SK-N-MC (cell line): Measurements from ENCODE around the gene TRHDE.

Experiments used
- EZH2 ChIP-seq: fragments of 200-600 bp; sonication (generic); IDR thresholded peaks from one replicate; pipeline ENCODE4 v1.6.1; 2017; ENCODE audit warnings: antibody characterized with exemption
- POLR2AphosphoS5 ChIP-seq: IDR thresholded peaks from 2 replicates; pipeline ENCODE4 v1.6.1; 2012; ENCODE audit warnings: mild to moderate bottlenecking, low read depth, low read length, borderline replicate concordance

GRCh38 chr12:72586456-72586855, 314.3 kb downstream of the TRHDE start:
- no peak for TF ChIP-seq EZH2
- no peak for TF ChIP-seq POLR2AphosphoS5
